Activated T-helper 2 cell treated with anti-CD3 and anti-CD28 coated beads, Interferon-gamma antibody, Interleukin-2, Interleukin-4, amounts not matched to agents 10 μg/mL and 5 μg/mL and 100 μg/mL, durations not matched to agents 14 hours and 24 hours and 36 hours (primary cell): ENCODE data around the gene GPR78. TPM values are rescaled to one million over a fixed set of nuclear protein-coding genes. Genes with fewer than 3 reads are reported as not detected.

Source experiments
- DNase-seq: peaks from one replicate; pipeline ENCODE4 v3.0.0; 2021; ENCODE audit warnings: low spot score
- H3K27ac Mint-ChIP-seq: one replicate; pipeline ENCODE4 v1.8.0; 2021; ENCODE audit warnings: mixed read lengths
- H3K27me3 Mint-ChIP-seq: one replicate; pipeline ENCODE4 v1.8.0; 2021; ENCODE audit warnings: low read depth, mixed read lengths
- H3K36me3 Mint-ChIP-seq: one replicate; pipeline ENCODE4 v1.8.0; 2021; ENCODE audit warnings: low read depth, mixed read lengths
- H3K4me1 Mint-ChIP-seq: one replicate; pipeline ENCODE4 v1.8.0; 2021; ENCODE audit warnings: low read depth, mixed read lengths
- H3K4me3 Mint-ChIP-seq: one replicate; pipeline ENCODE4 v1.8.0; 2021; ENCODE audit warnings: low read depth, mild to moderate bottlenecking, moderate library complexity, mixed read lengths
- H3K9me3 Mint-ChIP-seq: one replicate; pipeline ENCODE4 v1.8.0; 2021; ENCODE audit warnings: mixed read lengths
- intact Hi-C: fragments of 100-400 bp; cut with micrococcal nuclease; formaldehyde crosslinking; loops from one replicate; pipeline ENCODE4 v1.15.1; 2023
- total RNA-seq: library from RNA; stranded (reverse); gene quantifications from 2 replicates; pipeline ENCODE4 v1.2.3, GENCODE V29; 2022

The GPR78 gene
- total RNA-seq, 1 donor from 2014 or later: not detected

- no peak for DNase-seq
- Mint-ChIP-seq H3K4me3 (no peak overlapping the region), H3K27ac (no peak overlapping the region), H3K27me3 (no peaks in the 10 kb centered on the region), H3K9me3 (no peaks in the 10 kb centered on the region), H3K36me3 (no peaks in the 10 kb centered on the region), H3K4me1 (no peaks in the 10 kb centered on the region)
- intact Hi-C loops: loop anchor here (10.0 kb wide), 1 partner anchor 308 kb away; no protein-coding TSS in a partner anchor
Observed at GRCh38 chr4:8606966-8607365, 26.8 kb downstream of the GPR78 start.

DNA sequence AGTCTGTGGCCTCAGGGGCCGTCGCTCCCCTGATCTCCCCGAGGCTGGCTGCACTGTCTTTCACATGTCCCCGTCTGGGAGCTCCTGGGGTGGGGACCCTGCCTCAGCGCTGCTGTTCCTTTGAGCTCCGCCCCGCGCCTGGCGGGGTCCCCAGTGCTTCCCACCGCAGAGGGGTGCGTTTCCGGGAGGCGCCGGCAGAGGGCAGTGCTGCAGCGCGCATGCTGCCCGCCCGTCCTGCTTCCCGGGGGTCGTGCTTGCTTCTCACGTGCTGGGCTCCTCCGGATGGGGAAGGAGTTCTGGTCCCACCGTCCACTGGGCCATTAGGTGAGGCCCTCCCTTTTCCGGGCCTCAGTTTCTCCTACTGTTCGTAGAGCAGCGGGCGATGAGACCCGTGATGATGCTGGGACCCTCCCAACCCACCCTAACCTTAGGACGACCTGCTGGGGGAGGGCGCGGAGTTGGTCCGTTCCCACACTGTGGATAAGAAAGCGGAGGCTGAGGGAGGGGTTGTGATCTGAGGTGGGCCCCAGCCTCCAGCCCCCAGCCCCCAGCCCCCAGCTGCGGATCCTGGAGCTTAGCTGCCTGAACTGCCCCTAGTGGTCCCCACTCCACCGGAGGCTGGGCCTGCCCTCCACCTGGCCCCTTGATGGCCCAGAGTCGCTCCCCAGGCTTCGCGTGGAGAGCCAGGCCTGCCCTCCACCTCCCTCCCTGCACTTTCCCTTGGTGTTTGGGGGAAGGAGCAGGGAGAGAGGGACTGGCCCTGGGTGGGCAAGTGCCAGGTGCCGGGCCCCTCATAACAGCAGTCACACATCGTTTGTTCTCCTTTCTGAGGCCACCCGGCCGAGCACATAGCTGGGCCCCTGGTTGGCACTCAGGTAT is 27.6 kb downstream of the GPR78 start:
- no peaks in the 10 kb centered on the region for H3K4me1 Mint-ChIP-seq
- H3K9me3 Mint-ChIP-seq: no peaks in the 10 kb centered on the region
- H3K27me3 Mint-ChIP-seq: no peaks in the 10 kb centered on the region
- peak; percentile 14 for DNase-seq
- intact Hi-C loops: loop anchor here (10.0 kb wide), 1 partner anchor 307 kb away; no protein-coding TSS in a partner anchor
- H3K36me3 Mint-ChIP-seq: no peaks in the 10 kb centered on the region
- no peak overlapping the region for H3K27ac Mint-ChIP-seq
- no peak overlapping the region for H3K4me3 Mint-ChIP-seq

GRCh38 chr4:8608714-8609391 is 28.7 kb downstream of the GPR78 start:
- Mint-ChIP-seq H3K9me3 (no peaks in the 10 kb centered on the region), H3K4me3 (no peak overlapping the region), H3K4me1 (no peaks in the 10 kb centered on the region), H3K36me3 (no peaks in the 10 kb centered on the region), H3K27me3 (no peaks in the 10 kb centered on the region), H3K27ac (no peak overlapping the region)
- no peak for DNase-seq
- intact Hi-C loops: loop anchor here (10.0 kb wide), 1 partner anchor 306 kb away; no protein-coding TSS in a partner anchor

GRCh38 chr4:8609406-8609805 is 29.2 kb downstream of the GPR78 start:
- Mint-ChIP-seq H3K4me3 (no peak overlapping the region), H3K9me3 (no peaks in the 10 kb centered on the region), H3K4me1 (no peaks in the 10 kb centered on the region), H3K27me3 (no peaks in the 10 kb centered on the region), H3K36me3 (no peaks in the 10 kb centered on the region), H3K27ac (no peak overlapping the region)
- intact Hi-C loops: loop anchor here (10.0 kb wide), 1 partner anchor 305 kb away; no protein-coding TSS in a partner anchor
- no peak for DNase-seq

DNA sequence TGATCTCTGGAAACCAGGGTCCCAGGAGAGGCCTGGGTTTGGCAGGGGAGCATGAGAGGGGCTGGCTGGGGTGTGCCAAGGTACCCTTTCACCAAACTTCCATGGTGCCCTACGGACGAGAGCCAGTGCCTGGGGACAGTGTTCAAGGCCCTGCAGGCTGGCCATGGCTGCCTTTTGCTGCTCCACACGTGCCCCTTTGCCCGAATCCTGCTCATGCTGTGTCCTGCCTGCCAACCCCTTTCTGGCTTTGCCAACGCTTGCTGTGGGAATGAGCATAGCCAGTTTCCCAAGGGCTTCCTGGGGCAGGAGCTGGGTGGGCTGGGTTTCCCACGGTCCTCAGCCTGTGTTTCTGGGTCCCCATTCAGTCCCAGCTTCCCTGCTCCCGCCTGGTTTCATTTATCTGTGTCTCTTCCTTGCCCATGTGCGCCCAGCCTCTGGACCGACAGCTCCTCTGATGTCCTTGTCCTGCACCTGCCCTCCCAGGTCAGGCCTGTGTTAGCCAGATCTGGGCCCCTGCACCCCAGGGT is 29.7 kb downstream of the GPR78 start:
- H3K4me3 Mint-ChIP-seq: no peak overlapping the region
- no peaks in the 10 kb centered on the region for H3K36me3 Mint-ChIP-seq
- no peak for DNase-seq
- no peak overlapping the region for H3K27ac Mint-ChIP-seq
- no peaks in the 10 kb centered on the region for H3K27me3 Mint-ChIP-seq
- H3K4me1 Mint-ChIP-seq: no peaks in the 10 kb centered on the region
- H3K9me3 Mint-ChIP-seq: no peaks in the 10 kb centered on the region
- intact Hi-C loops: loop anchor here (10.0 kb wide), 1 partner anchor 305 kb away; no protein-coding TSS in a partner anchor

DNA sequence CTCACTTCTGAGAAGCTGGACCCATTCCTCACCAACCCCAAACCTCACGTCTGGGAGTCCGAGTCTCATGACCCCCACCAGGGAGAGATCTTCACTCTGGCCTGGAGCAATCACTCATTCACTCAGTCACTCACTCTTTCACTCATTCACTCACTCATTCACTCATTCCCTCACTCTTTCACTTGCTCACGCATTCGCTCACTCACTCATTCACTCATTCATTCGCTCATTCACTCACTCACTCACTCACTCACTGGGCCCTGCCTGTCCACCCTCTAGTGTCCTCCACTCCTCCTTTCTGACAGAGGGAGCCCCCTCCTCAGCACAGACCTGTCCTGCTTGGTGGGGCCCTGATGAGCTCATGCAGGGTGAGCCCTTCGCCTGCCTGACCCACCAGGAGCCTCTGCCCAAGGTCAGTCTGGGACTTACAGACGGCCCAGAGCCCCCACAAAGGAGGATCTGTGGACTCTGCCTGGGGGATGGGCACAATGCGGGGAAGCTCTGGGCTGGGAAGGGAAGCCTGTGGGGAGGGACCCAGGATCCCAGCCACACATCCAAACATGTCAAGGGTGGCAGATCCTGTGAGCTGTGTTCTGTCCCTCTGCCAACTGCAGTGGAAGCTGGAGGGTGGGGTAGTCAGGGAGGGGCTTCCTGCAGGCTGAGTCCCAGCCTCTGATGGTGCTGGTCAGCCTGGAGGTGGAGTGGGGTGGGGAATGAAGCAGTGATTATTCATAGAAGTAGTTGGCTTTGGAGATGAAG is 30.8 kb downstream of the GPR78 start:
- intact Hi-C loops: no loop called here
- Mint-ChIP-seq H3K4me3 (no peak overlapping the region), H3K27me3 (no peaks in the 10 kb centered on the region), H3K4me1 (no peaks in the 10 kb centered on the region), H3K9me3 (no peaks in the 10 kb centered on the region), H3K36me3 (no peaks in the 10 kb centered on the region), H3K27ac (no peak overlapping the region)
- DNase-seq: no peak

GRCh38 chr4:8612646-8613045 is 32.5 kb downstream of the GPR78 start:
- Mint-ChIP-seq H3K27me3 (no peaks in the 10 kb centered on the region), H3K27ac (no peak overlapping the region)

GRCh38 chr4:8613421-8614364 is 33.5 kb downstream of the GPR78 start:
- no peak for DNase-seq
- no peak overlapping the region for H3K27ac Mint-ChIP-seq
- no peaks in the 10 kb centered on the region for H3K27me3 Mint-ChIP-seq
- H3K4me1 Mint-ChIP-seq: no peaks in the 10 kb centered on the region
- intact Hi-C loops: no loop called here
- no peak overlapping the region for H3K4me3 Mint-ChIP-seq
- no peaks in the 10 kb centered on the region for H3K9me3 Mint-ChIP-seq
- no peaks in the 10 kb centered on the region for H3K36me3 Mint-ChIP-seq

More at GRCh38 chr4:8612646-8613045, 32.5 kb downstream of the GPR78 start:
- Mint-ChIP-seq H3K4me3 (no peak overlapping the region), H3K9me3 (no peaks in the 10 kb centered on the region), H3K36me3 (no peaks in the 10 kb centered on the region), H3K4me1 (no peaks in the 10 kb centered on the region)
- intact Hi-C loops: no loop called here
- no peak for DNase-seq

- H3K27me3 Mint-ChIP-seq: no peaks in the 10 kb centered on the region
- no peaks in the 10 kb centered on the region for H3K36me3 Mint-ChIP-seq
- H3K27ac Mint-ChIP-seq: no peak overlapping the region
- DNase-seq: no peak
- no peak overlapping the region for H3K4me3 Mint-ChIP-seq
- intact Hi-C loops: no loop called here
- no peaks in the 10 kb centered on the region for H3K4me1 Mint-ChIP-seq
- no peaks in the 10 kb centered on the region for H3K9me3 Mint-ChIP-seq
Observed at GRCh38 chr4:8614365-8615193, 34.4 kb downstream of the GPR78 start.

GRCh38 chr4:8615366-8615765 is 35.2 kb downstream of the GPR78 start:
- H3K4me1 Mint-ChIP-seq: no peaks in the 10 kb centered on the region
- DNase-seq: no peak
- H3K27me3 Mint-ChIP-seq: no peaks in the 10 kb centered on the region
- intact Hi-C loops: no loop called here
- no peaks in the 10 kb centered on the region for H3K36me3 Mint-ChIP-seq
- no peak overlapping the region for H3K27ac Mint-ChIP-seq
- H3K4me3 Mint-ChIP-seq: no peak overlapping the region
- no peaks in the 10 kb centered on the region for H3K9me3 Mint-ChIP-seq
